Activated CD4-positive, alpha-beta T cell treated with anti-CD3 and anti-CD28 coated beads, Interleukin-2, amount 50 U/mL, for 24 hours (primary cell): ENCODE data around the gene CEP85L.

Source experiments
- DNase-seq, 2 donors: peaks; one replicate each; pipeline ENCODE4 v3.0.0-alpha.2; 2020; ENCODE audit warnings: low read depth in 1 of 2, low spot score in 1 of 2

The CEP85L gene

DNA sequence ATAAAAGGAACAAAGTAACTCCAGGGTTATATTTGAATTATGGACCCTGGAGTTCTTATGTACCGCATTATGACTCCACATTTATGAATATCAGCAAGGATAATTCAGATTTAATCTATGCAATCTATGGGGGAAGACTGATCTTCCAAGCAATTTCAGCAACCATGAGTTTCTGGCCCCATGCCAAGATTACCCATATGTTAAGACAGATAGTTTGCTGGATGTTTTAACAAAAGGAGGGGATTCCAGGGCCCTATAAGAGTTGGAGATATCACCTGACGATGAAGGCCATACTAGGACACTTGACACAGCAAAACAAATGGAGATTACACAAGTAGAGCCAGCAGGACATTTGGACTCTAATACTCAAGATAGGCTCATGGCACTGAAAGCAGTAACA, 149.2 kb downstream of the CEP85L start:
- DNase-seq = no peak

DNA sequence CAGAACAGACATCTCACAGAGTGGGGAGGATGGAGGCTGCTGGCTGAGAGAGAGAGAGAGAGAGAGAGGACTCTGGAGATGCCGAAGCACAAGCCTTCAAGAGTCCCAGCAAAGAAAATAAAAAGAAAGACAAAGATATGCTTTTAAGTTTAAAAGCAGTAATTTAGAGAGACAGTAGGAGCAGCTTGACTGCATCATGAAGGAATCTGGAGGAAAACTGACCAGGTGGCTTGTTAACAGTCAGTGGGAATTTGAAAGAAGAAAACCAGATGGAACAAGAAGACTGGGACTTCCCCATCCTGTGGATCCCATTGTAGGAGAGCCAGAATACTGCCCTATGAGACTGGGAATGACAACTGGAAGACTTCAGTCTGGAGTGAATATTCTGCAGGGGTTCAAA, 149.6 kb downstream of the CEP85L start:
- DNase-seq = no peak

DNA sequence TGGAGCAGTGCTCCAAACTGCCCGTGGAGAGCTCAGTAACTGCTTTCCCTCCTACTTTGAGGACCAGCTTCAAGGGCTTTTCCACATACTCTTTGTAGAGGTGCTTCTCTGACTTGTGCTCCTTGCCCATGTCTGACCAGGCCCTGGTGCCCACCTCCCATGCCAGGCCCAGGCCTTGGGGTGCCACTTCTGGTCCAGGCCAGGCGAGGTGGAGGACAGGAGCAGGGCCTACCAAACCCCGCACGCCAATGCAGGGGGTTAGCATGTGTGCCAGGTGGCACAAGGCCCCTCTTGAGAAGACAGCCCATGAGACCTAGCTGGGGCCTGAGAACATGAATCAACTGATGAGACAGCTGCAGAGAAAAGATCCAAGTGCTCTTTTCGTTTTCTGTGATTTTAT, 150.3 kb downstream of the CEP85L start:
- no peak for DNase-seq

DNA sequence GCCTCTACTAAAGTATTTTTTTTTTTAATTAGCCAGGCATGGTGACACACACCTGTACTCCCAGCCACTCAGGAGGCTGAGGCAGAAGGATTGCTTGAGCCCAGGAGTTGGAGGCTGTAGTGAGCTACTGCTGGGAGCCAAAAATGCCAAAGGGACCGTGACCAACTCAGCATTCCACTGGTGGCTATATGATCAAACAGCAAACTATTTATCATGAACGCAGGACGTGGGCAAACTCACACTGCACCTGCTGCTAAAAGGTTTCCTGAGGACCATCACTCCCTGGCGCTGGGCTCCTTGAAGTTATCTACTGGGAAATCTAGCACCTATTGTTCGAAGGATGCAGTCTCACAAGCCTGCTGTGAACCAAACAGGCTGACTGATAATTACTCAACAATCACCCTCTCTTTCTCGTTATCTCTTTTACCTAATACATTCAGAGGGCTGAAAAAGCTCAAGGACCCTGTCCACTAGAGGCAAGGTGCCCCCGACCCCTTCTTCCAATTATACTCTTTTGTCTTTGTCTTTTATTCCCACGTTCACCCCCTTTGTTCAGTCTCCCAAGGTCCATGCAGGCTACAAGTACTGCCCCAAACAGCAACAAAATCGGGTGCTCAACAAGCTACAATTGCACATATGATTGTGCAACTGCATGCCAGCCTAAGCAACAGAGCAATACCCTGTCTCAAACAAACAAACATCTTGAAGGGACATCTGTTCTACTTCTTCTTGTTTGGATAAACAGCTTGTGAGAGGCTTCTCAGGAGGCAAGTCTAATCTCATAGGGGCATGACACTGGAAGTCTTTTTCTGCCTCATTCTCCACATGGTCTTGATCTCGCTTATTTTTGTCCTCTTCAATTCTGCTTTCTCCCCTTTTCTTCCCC, 151.0 kb downstream of the CEP85L start:
- DNase-seq = no peak

DNA sequence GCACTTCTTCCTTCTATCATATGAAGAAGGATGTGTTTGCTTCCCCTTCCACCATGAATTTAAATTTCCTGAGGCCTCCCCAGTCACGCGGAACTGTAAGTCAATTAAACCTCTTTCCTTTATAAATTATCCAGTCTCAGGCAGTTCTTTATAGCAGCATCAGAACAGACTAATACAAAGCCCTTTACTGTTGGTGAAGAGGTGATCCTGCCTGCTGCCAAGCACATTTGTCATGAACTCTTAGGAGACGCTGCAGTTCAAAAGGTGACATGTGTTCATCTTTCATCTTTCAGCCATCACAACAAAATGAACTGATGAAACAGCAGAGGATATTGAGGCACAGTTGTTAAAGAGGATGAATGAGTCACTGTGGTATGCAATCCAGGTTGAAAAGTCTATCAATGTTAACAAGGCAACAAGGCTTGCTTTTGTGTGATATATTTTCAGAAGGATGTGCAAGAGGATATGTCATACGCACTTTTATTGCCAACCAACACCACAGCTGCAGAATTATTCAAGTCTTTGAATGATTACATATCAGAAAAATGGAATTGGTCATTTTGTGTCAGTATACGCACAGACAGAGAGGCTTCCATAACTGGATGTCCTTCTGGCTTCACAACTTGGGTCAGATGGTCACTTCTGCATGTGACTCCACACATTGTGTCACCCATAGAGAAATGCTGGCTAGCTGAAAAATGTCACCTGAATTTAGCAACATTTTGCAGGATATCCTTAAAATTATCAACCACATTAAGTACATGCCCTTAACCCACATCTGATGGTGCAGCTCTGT, 155.7 kb downstream of the CEP85L start:
- DNase-seq = no peak

DNA sequence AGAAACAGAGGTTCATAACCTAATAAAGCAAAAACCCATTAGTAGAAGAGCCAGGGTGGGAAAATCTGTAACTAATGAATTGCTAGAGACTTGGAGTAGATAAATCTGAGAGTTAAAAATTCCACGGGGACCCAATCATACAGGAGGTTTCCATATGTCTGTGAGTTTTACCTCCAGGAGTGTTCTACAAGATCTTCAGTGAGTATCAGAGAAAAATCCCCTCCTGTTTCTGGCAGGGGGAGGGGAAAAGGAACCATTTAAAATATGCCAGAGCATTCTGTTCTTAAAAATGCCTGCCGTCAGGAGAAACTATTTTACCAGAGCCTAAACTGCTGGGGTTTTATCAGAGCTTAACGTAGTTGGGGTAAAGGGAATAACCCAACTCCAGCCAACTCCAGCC, 157.3 kb downstream of the CEP85L start:
- DNase-seq = no peak

DNA sequence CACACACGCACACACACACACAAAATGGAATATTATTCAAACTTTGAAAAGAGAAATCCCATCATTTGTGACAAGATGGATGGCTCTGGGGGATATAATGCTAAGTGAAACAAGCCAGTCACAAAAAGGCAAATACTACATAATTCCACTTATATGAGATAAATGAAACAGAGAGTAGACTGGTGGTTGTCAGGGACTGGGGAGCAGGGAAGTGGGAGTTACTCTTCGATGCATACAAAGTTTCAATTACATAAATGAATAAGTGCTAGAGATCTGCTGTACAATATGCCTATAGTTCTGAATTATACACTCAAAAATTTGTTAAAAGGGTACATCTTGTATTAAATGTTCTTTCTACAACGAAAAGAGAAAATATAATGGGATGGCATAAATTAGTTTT, 161.4 kb downstream of the CEP85L start:
- DNase-seq = no peak

DNA sequence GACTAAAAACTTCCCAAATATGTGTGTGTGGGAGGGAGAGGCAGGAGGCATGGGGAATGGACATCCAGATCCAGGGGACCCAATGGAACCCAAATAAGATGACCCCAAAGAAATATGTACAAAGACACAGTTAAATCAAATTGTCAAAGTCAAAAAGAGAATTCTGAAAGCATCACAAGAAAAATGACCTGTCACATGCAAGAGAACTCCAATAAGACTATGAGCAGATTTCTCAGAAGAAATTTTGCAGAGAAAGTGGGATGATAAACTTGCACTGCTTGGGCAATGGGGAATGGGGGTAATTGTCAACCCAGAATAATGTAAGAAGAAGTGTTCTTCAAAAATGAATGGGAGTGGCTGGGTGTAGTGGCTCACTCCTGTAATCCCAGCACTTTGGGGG, 162.8 kb downstream of the CEP85L start:
- DNase-seq = no peak

DNA sequence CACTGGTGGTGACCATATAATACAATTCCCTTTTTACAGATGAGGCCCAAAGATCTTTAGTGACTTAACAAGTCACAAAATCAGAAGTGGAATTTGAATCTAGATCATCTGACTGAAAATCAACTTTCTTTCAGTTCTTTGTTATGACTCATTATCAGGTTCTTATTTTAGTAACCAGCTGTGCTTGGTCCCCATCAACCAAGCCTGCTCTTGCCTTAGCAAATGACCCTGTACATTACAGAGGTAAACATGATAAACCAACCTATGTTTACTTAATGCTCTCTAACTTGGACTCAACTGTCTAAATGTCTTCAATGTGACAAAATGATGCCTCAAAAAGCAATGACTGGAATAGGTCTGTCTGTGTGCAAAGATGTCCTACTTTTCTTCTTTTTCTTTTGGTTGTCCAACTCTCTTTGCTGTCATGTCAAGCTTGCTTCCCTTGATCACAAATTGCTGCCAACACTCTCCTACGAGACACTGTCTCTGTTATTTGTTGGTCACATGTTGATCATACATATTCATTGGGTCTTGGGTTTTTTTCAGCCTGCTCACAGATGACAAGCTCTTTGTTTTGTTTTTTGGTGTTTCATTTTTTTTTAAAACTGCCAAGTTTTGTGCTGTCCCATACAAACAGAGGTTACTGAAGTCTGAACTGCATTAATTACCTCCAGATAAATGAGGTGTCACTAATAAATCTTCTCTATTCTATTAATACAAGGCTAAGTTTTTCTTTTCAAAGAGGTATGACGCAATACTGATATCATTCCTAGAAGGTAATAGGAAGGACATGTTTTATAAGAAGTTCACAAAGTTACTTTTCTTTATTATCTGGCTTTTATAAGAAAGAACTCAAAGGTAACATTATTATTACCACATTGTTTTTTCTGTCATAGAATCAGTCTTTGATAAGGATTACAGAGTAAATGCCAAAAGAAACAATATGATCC, 165.5 kb downstream of the CEP85L start:
- no peak for DNase-seq

DNA sequence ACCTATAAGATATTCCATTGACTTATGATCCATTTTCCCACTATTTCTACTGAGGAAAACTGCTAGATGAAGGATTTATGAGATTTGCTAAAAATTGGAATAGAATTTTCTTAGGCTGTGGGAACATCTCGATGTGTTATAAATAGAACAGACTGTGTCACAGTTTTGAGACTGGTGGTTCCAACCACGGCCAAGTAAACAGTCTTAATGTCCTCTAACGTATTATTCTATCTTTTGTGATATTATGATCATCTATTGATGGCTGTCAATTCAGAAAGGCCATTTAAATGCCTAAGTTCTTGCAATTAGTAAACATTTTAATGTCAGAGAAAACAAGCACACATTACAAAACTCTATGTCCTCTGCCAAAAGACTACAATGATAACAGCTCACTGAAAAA, 174.8 kb downstream of the CEP85L start:
- no peak for DNase-seq

DNA sequence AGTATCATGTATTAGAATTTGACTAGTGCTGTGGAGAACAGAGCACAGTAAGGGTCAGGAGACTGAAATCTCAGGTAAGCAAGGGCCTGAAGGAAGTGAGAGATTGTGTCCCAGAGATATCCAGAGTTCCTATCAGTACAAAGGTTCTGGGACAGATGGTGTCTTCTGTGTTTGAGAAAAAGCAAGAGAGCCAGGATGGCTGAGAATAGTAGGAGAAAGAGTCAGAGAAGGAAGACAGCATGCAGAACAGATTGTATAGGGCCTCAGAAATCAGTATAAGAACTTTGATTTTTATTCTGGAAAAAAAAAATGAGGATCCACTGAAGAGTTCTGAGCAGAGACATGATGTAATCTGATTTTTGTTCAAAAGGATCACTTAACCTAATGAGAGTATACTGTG, 178.1 kb downstream of the CEP85L start:
- no peak for DNase-seq

DNA sequence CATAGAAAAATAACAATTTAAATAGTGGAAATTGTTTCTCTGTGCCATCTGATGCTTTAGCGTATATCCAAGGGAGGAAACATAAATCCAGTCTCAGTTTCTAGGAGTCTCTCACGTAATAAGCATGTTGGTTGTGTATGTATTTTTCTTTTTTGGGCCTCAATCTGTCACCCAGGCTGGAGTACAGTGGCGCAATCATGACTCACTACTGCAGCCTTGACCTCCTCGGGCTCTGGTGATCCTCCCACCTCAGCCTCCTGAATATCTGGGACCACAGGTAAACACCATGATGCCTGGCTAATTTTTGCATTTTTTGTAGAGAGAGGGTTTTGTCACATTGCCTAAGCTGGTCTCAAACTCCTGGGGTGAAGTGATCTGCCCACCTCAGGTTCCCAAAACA, 181.9 kb downstream of the CEP85L start:
- no peak for DNase-seq

DNA sequence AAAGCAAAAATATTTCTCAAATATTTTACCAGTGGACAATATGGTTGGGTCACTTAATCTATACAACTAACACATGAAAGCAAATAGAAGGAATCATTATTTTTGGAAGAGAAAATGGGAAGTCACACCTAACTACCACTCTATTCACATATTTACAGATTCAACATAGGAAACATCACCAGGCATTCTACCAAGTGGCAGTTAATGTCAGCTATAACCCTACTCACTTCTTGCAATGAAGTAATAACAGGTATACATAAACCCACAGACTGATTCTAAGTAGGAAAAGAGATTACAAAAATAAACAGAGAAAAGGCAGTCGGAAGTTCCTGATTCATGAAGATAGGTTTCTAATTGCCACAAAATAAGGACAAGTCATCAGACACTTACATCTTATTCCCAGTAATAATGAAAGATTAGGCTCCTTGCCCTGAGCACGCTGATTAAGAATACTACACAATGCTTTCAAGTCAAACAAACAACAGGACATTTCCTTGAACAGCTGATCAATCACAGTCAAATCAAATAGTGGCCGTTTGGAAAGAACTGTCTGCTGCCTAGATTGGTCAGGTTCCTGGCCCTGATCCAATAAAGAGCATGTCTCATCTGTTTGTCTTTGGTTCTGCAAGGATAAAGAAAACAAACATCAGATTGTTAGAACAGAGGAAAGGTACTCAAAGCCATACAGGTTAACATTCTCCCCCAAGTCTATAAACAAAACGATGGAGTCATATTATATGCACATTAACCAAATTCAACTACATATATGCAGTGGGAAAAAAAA, 182.5 kb downstream of the CEP85L start:
- no peak for DNase-seq

DNA sequence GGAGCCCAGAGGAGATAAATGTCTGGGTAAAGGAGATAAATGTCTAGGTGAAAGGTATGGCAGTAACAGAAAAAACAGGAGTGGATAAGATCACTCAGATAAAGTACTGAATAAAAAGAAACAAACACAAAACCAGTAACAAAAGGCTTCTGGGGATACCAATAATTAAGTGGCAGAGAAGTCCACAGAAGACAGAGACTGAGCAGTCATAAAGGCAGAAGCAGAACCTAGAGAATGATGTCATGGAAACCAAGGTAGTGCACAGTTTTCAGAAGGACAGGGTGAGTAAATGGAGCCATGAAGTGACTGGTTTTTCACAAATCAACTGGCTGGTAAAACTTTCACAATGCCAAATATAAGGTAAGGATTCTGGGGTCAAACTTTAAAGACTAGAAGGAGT, 184.2 kb downstream of the CEP85L start:
- no peak for DNase-seq

DNA sequence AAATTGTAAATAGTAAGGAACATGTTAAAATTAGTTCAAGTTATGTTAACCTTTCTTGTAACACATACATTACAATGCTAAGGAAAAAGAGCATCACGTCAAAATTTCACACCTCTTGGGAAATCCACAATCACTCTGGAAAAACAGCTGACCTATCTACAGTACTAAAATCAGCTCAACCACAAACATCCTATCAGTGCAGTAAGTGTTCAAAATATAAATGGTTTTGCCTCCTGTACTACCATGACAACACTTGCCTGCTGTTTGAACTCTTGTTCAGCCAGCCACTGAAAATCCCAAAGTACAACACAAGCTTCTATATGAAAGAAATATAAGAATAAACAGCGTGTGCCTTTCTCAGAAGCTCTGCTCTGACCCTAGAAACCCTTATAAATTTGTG, 186.8 kb downstream of the CEP85L start:
- no peak for DNase-seq

DNA sequence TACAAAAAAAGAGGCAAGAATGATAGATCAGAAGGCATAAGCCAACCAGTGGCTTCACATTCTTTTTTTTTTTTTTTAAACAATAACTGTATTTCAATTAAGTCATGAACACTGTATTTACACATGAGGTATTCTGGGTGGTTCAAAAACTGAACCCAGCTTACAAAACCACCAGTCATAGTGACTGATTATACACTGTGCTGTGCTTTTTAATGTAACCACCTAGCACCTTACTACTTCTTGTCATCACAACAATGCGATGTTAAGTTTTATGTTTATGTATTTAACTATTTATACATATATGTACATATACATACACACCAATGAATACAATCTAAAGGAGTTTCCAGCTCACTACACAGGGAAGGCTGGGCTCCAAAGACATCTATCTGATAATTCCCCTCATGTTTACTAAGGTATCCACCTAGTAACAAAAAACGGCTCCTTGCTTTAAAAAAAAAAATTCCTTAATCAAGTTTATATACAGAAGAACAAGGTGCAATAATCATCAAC, 190.4 kb downstream of the CEP85L start:
- DNase-seq = no peak

DNA sequence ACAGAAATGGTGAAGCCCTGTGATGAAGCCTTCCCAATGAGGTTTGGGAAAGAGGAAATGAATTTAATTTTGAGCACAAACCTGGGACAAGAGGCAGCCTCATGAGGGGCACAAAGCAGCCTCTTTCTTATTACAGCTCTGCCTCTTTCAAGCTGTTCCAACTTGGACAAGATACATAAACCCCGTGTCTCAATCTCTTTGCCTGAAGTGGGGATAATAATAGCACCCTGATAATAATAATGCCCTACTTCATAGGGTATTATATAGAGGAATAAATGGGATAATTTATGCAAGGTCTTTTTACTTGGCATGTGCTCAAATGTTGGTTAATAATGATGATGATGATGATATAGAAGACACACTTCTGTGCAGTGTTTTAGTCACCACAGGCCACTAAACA, 194.4 kb downstream of the CEP85L start:
- no peak for DNase-seq

DNA sequence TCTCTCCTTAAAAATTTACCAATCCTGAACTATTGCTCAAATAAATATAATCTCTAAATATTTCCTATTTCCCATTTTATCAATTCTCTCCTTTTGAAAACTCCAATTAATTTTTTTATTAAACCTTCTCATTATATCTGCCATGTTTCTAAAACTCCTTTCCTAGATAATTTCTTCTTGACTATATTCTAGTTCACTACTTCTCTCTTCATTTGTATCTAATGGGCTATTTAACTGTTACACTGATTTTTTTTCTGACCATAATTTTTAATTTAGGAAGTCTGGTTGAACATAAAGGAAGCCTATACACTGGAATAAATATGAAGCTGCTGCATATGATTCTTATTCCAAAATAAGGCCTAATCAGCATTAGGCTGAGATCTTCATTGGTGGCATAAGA, 199.6 kb downstream of the CEP85L start:
- no peak for DNase-seq

DNA sequence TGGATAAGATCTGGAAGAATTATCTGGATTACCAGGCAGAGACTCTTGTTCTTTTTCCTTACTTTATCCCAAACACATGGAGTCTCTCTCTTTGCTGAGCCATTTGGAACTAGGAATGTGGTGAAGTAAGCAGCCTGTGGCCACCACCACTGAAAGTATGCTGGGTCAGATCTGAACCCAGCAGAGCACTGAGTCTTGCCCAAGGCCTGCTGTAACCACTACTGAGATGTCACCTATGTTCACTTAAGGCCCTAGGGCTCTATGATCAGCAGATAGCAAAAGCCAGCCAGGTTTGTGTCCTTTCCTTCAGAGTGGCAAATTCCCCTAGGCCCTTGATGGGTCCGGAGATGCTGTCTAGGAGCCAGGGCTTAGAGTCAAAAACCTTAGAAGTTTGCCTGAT, 206.6 kb downstream of the CEP85L start:
- DNase-seq = no peak

DNA sequence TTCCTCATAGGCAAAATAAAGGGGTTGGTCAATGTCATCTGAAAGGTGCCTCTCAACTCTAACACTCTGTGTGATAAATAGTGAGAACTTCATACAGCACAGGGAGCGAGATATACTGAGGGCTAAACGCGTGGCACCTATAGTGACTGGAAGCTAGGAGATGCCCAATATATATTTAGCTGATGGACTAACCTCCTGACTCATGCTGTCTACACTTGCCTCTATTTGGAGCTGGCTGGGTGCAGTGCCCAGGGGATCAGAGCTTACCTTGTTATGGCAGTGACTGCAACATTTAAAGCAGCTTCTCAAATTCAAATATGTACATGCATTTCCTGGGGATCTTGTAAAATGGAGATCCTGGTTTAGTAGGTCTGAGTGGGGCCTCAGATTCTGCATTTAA, 214.9 kb downstream of the CEP85L start:
- no peak for DNase-seq
